ENCODE data around the gene ZNHIT2. TPM values are rescaled to one million over a fixed set of nuclear protein-coding genes. Genes with fewer than 3 reads are reported as not detected.

The ZNHIT2 gene
- total and polyA plus RNA-seq, 2 experiments from 2014 or later, result 17.7 to 18.1 TPM

DNA sequence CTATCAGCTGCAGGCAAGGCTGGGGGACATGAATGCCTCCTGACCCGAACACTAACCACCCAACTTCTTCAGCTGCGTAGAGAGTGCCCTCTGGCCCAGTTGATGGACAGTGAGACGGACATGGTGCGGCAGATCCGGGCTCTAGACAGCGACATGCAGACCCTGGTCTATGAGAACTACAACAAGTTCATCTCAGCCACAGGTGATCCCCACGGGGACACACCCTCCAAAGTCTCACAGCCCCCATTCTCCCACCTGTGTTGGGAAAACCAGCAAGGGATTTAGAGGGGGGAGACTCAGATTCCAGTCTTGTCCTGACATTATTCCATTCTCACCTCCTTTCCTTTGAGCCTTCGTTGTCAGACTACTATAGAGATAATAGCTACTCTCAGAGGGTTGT is 20.6 kb downstream of the ZNHIT2 start (continued):
- TF ChIP-seq EZH2phosphoT487 (IDR thresholded peaks at IDR 0.05; ENCODE audit: unreplicated experiment) (no peak), JUNB (IDR thresholded peaks at IDR 0.05; ENCODE audit: unreplicated experiment) (no peak), NANOG (IDR thresholded peaks at IDR 0.05; ENCODE audit: borderline replicate concordance) (no peak), EZH2 (IDR thresholded peaks at IDR 0.05; ENCODE audit: low read depth, unreplicated experiment) (no peak), ZNF331 (CRISPR knock-in tag; IDR thresholded peaks at IDR 0.05; ENCODE audit: low read depth) (no peak), STAT1 (IDR thresholded peaks at IDR 0.05; ENCODE audit: unreplicated experiment) (no peak), ZNF114 (CRISPR knock-in tag; IDR thresholded peaks at IDR 0.05) (no peak), POLR2AphosphoS5 (IDR thresholded peaks at IDR 0.05; ENCODE audit: low read depth) (no peak), CREB1 (CRISPR knock-in tag; IDR thresholded peaks at IDR 0.05; ENCODE audit: low read depth) (no peak)
- TF ChIP-seq, protein P1, sequence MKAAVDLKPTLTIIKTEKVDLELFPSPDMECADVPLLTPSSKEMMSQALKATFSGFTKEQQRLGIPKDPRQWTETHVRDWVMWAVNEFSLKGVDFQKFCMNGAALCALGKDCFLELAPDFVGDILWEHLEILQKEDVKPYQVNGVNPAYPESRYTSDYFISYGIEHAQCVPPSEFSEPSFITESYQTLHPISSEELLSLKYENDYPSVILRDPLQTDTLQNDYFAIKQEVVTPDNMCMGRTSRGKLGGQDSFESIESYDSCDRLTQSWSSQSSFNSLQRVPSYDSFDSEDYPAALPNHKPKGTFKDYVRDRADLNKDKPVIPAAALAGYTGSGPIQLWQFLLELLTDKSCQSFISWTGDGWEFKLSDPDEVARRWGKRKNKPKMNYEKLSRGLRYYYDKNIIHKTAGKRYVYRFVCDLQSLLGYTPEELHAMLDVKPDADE (IDR thresholded peaks at IDR 0.05), result no peak

DNA sequence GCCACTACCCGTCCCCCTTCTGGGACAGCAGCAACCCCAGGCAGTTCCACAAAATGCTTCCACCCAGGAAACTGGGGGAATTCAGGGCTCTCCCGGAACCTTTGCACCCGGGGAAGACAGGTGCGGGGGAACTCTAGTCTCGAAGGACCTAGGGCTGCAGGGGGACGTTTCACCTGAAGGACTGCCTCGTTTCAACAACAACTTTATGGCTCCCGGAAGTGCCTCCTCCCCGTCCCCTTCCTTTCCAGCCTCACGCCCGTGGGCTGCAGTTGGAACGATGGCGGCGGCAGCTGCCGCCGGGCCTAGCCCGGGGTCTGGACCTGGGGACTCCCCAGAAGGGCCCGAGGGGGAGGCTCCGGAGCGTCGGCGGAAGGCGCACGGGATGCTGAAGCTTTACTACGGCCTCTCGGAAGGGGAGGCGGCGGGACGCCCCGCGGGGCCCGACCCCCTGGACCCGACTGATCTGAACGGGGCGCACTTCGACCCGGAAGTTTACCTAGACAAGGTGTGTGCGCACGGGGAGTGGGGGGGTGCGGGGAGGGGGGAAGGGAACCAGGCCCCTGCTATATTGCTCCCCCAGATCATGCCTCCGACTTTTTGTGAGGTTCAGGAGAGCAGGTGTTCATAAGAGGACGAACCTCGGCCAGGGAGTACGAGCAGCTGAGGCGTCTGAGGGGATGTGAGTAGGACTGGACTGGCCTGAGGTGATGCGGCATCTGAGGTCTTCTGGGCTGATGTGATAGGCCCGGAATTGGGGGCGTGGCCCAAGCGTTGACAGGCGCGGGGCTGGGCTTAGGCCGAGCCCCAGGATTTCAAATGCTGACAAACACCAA is 21.3 kb downstream of the ZNHIT2 start, which contains the start of gene VPS51:
VPS51 (plus strand) TSS at position 241 of the 833 bp plus-strand sequence; CDS start at position 278, 37 bp downstream.
- Histone ChIP-seq H3K4me3 (peak within 1 kb of the TSS; percentile 96), H2AFZ (peak within 1 kb of the TSS; percentile 99)
- no peak for TF ChIP-seq EZH2phosphoT487 (IDR thresholded peaks at IDR 0.05; ENCODE audit: unreplicated experiment)
- TF ChIP-seq STAT1 (IDR thresholded peaks at IDR 0.05; ENCODE audit: unreplicated experiment), result no peak
- TF ChIP-seq, protein P2, sequence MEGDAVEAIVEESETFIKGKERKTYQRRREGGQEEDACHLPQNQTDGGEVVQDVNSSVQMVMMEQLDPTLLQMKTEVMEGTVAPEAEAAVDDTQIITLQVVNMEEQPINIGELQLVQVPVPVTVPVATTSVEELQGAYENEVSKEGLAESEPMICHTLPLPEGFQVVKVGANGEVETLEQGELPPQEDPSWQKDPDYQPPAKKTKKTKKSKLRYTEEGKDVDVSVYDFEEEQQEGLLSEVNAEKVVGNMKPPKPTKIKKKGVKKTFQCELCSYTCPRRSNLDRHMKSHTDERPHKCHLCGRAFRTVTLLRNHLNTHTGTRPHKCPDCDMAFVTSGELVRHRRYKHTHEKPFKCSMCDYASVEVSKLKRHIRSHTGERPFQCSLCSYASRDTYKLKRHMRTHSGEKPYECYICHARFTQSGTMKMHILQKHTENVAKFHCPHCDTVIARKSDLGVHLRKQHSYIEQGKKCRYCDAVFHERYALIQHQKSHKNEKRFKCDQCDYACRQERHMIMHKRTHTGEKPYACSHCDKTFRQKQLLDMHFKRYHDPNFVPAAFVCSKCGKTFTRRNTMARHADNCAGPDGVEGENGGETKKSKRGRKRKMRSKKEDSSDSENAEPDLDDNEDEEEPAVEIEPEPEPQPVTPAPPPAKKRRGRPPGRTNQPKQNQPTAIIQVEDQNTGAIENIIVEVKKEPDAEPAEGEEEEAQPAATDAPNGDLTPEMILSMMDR (conservative IDR thresholded peaks at IDR 0.05; ENCODE audit: low read depth in 2 of 2), result no peak
- TF ChIP-seq POLR2AphosphoS5 (IDR thresholded peaks at IDR 0.05; ENCODE audit: low read depth), result peak; percentile 78
- TF ChIP-seq NANOG (IDR thresholded peaks at IDR 0.05; ENCODE audit: borderline replicate concordance), result no peak
- TF ChIP-seq ZNF331 (CRISPR knock-in tag; IDR thresholded peaks at IDR 0.05; ENCODE audit: low read depth), result no peak
- no peak for TF ChIP-seq JUNB (IDR thresholded peaks at IDR 0.05; ENCODE audit: unreplicated experiment)
- TF ChIP-seq ZNF114 (CRISPR knock-in tag; IDR thresholded peaks at IDR 0.05), result 0 out of 2 replicates have a peak, but pooled peaks have one; percentile 38
- TF ChIP-seq, protein P3, sequence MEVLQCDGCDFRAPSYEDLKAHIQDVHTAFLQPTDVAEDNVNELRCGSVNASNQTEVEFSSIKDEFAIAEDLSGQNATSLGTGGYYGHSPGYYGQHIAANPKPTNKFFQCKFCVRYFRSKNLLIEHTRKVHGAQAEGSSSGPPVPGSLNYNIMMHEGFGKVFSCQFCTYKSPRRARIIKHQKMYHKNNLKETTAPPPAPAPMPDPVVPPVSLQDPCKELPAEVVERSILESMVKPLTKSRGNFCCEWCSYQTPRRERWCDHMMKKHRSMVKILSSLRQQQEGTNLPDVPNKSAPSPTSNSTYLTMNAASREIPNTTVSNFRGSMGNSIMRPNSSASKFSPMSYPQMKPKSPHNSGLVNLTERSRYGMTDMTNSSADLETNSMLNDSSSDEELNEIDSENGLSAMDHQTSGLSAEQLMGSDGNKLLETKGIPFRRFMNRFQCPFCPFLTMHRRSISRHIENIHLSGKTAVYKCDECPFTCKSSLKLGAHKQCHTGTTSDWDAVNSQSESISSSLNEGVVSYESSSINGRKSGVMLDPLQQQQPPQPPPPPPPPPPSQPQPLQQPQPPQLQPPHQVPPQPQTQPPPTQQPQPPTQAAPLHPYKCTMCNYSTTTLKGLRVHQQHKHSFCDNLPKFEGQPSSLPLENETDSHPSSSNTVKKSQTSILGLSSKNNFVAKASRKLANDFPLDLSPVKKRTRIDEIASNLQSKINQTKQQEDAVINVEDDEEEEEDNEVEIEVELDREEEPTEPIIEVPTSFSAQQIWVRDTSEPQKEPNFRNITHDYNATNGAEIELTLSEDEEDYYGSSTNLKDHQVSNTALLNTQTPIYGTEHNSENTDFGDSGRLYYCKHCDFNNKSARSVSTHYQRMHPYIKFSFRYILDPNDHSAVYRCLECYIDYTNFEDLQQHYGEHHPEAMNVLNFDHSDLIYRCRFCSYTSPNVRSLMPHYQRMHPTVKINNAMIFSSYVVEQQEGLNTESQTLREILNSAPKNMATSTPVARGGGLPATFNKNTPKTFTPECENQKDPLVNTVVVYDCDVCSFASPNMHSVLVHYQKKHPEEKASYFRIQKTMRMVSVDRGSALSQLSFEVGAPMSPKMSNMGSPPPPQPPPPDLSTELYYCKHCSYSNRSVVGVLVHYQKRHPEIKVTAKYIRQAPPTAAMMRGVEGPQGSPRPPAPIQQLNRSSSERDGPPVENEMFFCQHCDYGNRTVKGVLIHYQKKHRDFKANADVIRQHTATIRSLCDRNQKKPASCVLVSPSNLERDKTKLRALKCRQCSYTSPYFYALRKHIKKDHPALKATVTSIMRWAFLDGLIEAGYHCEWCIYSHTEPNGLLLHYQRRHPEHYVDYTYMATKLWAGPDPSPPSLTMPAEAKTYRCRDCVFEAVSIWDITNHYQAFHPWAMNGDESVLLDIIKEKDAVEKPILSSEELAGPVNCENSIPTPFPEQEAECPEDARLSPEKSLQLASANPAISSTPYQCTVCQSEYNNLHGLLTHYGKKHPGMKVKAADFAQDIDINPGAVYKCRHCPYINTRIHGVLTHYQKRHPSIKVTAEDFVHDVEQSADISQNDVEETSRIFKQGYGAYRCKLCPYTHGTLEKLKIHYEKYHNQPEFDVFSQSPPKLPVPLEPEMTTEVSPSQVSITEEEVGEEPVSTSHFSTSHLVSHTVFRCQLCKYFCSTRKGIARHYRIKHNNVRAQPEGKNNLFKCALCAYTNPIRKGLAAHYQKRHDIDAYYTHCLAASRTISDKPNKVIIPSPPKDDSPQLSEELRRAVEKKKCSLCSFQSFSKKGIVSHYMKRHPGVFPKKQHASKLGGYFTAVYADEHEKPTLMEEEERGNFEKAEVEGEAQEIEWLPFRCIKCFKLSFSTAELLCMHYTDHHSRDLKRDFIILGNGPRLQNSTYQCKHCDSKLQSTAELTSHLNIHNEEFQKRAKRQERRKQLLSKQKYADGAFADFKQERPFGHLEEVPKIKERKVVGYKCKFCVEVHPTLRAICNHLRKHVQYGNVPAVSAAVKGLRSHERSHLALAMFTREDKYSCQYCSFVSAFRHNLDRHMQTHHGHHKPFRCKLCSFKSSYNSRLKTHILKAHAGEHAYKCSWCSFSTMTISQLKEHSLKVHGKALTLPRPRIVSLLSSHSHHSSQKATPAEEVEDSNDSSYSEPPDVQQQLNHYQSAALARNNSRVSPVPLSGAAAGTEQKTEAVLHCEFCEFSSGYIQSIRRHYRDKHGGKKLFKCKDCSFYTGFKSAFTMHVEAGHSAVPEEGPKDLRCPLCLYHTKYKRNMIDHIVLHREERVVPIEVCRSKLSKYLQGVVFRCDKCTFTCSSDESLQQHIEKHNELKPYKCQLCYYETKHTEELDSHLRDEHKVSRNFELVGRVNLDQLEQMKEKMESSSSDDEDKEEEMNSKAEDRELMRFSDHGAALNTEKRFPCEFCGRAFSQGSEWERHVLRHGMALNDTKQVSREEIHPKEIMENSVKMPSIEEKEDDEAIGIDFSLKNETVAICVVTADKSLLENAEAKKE (CRISPR knock-in tag; IDR thresholded peaks at IDR 0.05), result no peak
- TF ChIP-seq CREB1 (CRISPR knock-in tag; IDR thresholded peaks at IDR 0.05; ENCODE audit: low read depth), result peak; percentile 88

More for the DNA sequence above, 21.3 kb downstream of the ZNHIT2 start, which contains the start of gene VPS51:
- ATAC-seq, result peak; percentile 98
- Histone ChIP-seq H4K20me1 (replicated peaks; ENCODE audit: insufficient read depth) (no peaks in the 10 kb centered on the region; the same call in 1 of the 2 replicates), H3K4me2 (peak within 1 kb of the TSS; percentile 72), H3K36me3 (ENCODE audit: insufficient read depth) (peaks cover 3% of the 10 kb centered on the region; the same call in 1 of the 2 replicates), H3K27ac (ENCODE audit: low read depth) (peak within 1 kb of the TSS; percentile 96), H3F3A (replicated peaks; ENCODE audit: low read depth) (0 out of 2 replicates have a peak, but pooled peaks cover 5% of the 10 kb centered on the region), H3K27me3 (ENCODE audit: insufficient read depth) (no peaks in the 10 kb centered on the region), H3K4me1 (ENCODE audit: insufficient read depth) (peaks cover 6% of the 10 kb centered on the region), H3K9me2 (ENCODE audit: insufficient read depth) (no peaks in the 10 kb centered on the region), H3K79me2 (replicated peaks; ENCODE audit: insufficient read depth) (peaks cover 27% of the 10 kb centered on the region)
- Mint-ChIP-seq H3K4me1 (peaks cover 2% of the 10 kb centered on the region; the same call in 2 of the 3 replicates), H3K4me3 (peak within 1 kb of the TSS; percentile 97), H3K36me3 (ENCODE audit: low read depth) (peaks cover 4% of the 10 kb centered on the region; the same call in 2 of the 3 replicates), H3K27me3 (ENCODE audit: insufficient read depth, low read depth, poor library complexity) (peaks cover 6% of the 10 kb centered on the region), H3K27ac (peak within 1 kb of the TSS; percentile 99), H3K9me3 (no peaks in the 10 kb centered on the region)
- DNase-seq (ENCODE audit: low spot score), result peak; percentile 98

Measured in GM23338 (cell line).